ENCODE results near the gene ABLIM2.

The ABLIM2 gene

DNA sequence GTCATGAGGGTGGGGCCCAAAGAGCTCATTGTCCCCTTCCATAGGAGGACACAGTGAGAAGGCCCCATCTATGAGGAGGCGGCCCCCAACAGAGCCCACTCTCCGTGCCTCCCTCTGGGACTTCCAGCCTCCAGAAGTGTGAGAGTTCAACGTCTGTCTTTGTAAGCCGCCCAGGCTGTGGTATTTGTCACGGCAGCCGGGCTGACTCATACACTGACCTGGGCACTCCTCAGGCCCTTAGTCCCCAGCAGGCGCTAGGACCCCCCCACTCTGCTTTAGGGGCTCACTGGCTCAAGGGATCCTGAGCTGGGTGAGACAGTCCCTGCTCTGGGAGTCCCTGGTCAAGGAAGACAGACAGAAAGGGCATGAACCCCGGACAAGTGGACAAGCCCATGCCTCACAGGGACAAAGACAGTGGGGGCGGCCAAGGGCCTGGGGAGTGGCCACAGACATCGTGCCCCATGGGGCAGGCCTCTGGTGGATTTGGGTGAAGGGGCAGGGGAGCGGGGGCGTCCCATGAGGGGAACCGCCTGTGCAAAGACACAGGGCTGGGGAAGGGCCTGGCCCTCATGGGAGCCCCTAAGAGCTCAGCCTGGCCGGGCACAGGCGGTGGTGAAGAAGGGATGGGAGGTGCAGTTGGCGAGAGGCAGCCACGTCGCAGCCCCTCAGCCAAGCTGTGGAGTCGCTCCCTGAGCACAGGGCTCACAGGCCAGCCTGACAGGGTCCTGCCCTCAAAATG, 21.5 kb downstream of the ABLIM2 start:
- DNase-seq (ENCODE audit: low read depth in 2 of 2): no peak

DNA sequence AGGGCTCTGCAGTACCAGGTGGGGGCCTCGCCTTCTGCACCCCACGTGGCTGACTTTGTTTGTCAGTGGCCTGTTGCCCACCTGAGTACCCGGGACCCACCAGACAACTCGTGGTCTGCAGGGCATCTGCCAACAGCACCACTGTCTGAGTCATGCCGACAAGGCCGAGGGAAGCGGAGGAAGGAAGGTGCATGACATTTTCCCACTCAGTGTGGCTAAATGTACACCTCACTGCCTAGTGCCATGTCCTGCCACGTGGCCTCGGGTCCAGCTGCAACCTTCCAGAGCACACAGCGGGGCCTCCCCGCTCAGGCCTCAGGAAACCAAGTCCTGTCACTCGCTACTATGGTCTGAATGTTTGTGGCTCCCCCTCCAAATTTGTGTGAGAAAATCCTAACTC, 22.1 kb downstream of the ABLIM2 start:
- no peak for DNase-seq (ENCODE audit: low read depth in 2 of 2)

DNA sequence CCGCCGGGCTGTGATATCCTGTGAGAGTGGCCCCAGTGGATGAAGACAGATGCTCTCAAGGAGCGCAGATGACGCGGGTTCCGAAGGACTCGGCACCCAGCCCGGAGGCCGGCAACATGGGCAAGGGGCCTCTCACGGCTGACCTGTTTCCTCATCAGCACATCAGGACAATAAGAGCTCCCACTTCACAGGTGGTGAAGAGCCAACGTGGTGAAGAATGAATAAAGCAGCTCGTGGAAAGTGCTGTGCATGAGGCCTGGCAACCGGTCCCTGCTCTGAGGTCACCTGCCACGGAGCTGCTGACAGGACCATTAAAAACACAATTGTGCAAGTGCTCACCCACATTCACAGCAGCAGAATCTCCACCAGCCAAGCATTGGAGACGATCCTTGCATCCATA, 22.9 kb downstream of the ABLIM2 start:
- no peak for DNase-seq (ENCODE audit: low read depth in 2 of 2)

DNA sequence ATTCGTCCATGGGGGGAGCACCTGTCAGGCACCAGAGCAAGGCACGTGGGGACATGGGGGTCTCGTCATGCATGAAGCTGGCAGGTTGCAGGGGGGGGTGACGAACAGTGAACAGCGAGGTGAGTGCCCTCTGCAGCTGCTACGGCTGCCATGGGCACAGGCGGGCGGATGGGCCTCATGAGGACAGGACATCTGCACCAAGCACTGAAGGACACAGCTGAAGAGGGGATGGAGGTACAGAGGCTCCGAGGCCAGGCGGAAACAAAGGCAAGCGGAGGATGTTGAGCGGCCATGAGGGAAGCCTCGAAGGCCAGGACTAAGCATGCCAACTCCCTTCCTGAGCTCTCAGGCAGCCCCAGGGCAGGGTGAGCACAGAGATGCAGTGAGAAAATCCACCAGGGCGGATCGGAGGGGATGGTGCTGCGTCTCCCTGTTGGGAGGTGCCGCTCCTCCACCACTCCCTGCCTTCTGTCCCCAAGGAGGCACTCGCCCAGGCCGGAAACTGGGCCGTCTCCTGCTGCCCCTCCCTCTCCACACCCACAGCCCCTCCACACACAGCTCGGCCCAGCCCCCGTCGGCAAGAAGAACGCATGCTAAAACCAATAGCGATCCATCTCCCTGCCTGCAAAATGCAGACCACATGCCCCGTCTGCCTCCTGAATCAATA, 24.6 kb downstream of the ABLIM2 start:
- no peak for DNase-seq (ENCODE audit: low read depth in 2 of 2)

DNA sequence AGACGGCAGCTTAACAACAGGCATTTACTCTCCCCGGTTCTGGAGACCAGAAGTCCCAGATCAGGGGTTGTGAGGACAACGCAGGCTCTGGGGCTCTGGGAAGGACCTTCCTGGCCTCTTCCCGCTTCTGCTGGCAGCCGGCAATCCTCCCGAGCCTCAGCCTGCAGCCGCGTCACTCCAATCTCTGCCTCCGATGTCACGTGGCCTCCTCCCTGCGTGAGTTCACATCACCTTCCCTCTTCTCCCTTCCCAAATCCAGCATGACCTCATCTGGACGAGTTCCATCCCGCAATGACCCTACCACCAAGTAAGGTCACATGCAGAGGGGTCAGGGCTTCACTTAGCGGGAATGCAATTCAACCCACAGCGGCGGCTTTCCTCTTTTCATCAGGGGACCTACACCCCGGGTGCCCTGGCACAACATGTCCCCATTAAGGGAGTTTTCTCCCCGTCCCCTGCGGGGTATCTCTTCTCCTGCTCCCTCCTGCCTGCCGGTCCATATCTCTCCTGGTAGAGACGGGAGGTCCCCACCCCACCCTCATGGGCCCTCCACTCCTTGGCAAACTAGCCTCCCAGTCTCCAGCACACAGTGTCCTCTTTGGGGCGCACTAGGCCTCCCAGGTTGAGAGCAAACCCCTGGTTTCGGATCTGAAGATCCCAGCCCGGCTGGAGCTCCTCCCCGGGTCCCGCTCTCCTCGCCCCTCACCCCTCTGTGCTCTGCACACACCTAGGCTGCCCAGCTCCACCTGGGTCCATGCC, 25.5 kb downstream of the ABLIM2 start:
- no peak for DNase-seq (ENCODE audit: low read depth in 2 of 2)

DNA sequence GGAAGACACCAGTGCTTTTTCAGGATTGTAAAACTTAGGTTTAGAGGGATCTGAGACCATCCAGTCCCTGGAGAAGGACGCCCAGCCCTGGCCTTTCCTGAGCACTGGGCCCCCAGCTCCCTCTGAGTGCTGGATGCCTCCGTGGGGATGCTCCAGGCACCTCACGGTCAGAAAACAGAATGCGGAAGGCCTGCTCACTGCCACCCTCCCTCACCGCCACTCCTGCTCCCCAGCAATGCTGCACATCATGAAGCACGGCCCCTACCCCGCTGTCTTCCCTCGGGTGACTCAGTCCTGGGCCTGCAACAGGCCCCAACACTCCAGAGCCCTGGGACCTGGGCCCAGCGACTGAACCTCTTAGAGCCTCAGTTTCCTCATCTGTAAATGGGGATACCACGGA, 26.2 kb downstream of the ABLIM2 start:
- DNase-seq (ENCODE audit: low read depth in 2 of 2): no peak

DNA sequence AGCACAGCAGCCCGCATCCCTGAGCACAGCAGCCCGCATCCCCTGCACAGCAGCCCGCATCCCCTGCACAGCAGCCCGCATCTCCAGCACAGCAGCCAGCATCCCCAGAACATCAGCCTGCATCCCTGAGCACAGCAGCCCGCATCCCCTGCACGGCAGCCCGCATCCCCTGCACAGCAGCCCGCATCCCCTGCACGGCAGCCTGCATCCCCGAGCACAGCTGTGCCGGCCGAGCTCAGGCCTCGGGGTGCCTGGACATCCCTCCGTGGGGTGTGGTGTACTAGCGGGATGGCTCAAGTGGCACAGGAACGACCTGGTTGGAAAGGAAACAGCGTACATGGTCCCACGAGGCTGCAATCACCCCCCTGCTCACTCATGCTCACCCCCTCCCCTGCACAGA, 26.8 kb downstream of the ABLIM2 start:
- no peak for DNase-seq (ENCODE audit: low read depth in 2 of 2)

DNA sequence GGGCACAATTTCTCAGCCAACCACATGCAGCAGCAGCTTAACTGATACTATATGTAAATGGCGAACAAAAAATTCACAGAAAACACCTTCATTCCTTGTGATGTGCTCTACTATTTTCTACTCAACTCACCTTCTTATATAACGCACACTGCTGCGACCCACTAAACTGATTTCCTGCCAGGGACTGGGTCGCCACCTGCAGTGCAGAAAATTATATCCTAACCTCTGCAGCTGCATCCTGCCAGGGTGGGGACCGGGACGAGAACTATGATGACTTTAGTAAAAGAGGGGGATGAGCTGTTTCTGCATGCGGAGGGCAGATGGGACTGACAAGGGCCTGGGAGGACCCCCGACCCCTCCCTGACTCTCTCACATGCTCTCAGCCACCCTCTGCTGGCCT, 27.4 kb downstream of the ABLIM2 start:
- DNase-seq (ENCODE audit: low read depth in 2 of 2): no peak

DNA sequence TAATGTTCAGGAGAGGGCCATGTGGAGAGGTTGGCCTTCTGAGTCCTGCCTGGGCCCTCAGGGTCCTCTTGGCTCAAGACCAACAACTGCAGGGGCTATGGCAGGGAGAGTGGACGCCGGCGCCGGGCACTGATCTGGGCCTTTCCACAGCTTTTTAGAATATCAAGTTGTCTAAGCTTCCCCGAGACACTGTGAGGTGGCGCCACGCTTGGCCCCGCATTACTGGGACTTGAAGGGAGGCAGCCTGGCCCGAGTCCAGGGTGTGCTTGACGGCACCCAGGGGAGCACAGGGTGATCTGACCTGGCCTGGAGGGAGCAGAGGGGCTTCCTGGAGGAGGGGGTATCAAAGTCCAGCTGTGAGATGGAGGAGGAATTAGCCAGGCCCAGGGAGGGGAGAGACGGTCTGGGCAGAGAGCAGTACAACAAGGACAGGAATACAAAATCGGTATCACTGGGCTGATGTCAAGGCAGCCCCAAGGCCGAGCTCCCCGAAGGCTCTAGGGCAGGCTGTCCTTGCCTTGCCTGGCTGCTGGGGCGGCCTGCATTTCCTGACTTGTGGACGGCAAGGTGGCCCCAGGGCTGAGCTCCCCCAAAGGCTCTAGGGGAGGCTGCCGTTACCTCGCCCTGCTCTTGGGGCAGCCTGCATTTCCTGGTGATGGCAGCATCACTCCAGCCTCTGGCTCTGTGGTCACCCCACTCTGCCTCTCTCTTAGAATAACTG, 28.1 kb downstream of the ABLIM2 start:
- DNase-seq (ENCODE audit: low read depth in 2 of 2): no peak

DNA sequence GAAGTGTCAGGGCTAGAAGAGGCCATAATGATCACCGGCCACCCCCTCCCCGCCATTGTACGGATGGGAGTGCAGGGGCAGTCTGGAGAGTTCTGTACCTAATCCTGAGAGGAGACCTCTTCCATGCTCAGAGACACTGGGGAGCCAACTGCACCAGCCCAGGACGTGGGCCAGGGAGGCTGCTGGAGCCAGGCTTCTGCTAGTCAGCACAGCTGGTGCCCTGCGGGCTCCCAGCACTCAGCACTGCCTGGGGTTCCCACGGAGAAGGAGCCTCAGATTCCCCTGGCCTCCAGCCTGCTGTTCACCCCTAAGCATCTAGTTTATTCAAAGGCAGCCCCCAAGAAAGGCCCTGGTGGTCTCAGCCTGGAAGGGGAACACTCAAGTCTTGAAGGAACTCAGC, 28.8 kb downstream of the ABLIM2 start:
- no peak for DNase-seq (ENCODE audit: low read depth in 2 of 2)

DNA sequence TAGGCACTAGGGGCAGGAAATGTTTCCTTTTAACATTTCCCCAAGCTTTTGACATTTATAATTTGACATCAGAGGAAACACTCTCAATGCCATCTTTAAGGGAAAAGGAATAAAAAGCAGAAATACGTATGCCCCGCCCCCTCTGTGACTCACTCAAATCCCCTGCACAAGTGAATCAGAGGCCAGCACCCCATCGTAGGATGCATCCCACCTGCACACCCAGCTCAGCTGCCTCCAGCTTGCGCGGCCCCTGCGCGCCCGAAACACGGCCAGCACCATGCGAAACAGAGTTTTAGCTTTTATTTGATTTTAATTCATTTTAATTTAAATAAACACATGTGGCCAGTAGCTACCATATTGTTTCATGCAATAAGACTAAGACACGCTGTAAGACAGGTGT, 29.5 kb downstream of the ABLIM2 start:
- DNase-seq (ENCODE audit: low read depth in 2 of 2): no peak

DNA sequence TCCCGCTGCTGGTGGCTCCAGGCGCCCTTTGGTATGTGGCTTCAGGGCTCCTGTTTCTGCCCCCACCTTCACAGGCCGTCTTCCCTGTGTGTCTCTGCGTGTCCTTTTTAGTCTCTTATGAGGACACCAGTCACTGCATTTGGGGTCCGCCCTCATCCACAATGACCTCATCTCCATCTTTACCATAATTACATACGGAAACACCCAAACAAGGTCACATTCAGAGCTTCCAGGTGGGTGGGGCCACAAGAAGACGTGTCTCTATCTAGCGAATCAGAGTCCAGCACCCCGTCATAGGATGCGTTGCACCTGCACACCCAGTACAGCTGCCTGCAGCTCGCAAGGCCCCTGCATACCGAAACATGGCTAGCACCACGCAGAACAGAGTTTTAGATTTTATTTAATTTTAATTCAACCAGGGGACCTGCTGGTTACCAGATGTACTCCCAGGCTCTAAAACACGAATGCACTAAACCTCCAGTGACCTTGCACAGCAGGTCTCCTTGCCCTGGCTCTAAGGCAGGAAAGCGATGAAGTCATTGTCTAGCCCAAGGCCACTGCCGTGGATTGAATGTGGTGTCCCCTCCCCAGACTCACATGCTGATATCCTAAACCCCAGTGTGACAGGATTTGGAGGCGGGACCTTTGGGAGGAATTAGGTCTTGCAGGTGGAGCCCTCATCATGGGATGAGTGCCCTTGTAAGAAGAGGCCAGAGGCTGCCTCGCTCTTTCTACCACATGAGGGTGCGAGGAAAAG, 30.3 kb downstream of the ABLIM2 start:
- DNase-seq (ENCODE audit: low read depth in 2 of 2): no peak

DNA sequence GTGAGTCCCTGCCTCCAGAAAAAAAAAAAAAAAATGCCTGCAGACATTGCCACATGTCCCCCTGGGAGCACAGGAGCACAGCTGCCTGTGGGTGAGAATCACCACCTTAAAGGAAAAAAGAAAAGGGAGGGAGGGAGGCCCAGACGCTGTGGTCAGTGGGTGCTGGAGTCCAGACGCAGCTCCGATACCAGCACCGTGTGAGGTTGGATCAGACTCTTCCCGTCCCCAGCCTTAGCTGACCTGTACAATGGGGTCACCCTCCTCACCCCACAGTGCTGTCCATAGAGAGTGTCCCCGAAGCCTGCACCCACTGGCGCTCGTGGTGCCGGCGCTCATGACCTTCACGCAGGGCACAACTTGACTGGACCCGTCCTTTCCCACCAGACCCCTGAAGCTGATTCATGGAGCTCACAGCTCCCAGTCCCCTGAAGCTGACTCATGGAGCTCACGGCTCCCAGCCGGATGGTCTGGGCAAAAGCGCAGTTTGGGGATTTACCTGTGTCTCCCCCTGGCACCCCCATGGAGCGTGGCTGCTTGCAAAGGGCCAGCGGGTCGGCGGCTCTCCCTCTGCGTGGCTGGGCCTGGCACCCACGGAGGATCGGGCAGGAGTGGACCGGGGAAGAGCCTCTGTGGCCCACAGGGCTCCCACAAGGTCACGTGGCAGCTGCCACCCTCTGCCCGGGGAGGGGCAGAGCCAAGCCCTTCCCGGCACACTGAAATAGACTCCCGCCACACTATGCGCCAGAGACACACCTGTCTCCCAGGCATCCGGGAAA, 31.4 kb downstream of the ABLIM2 start:
- DNase-seq (ENCODE audit: low read depth in 2 of 2): no peak

DNA sequence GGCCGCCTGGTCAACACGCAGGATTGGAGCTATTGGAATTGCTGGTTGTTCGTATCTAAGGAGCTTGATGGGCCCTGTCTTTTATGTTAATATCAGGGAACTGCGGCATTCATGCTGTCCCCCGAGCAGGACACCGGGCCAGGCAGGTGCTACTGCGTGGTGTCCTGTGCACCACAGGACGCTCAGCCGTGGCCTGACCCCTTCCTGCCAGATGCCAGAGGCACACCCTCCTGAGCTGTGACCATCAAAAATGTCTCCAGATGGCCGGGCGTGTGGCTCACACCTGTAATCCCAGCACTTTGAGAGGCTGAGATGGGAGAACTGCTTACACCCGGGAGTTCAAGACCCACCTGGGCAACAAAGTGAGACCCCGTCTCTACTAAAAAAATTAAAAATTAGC, 32.1 kb downstream of the ABLIM2 start:
- DNase-seq (ENCODE audit: low read depth in 2 of 2): no peak

DNA sequence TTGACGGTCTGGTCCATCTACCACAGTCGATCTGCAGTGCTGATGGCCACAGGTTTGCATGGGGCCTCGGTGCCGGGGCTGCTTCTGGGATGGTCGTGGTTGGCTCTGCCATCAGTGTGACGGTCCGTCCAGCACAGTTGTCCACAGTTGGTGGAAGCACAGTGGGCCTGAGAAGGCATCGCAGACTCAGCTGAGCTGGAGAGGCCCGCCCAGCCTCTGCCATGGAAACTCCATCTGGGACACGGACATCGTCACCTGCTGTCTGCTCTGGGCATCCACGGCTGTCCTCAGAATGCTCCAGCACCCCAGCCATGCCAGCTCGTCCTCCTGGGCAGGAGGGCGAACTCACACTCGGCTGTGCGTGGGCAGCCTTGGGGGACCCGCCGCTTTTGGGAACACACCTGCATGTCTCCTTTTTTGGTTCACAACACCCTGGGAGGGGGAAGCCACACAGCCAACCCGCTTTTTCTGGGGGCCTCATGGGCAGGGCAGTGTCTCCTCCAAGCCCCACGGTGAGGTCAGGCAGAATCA, 33.0 kb downstream of the ABLIM2 start:
- DNase-seq (ENCODE audit: low read depth in 2 of 2): no peak

DNA sequence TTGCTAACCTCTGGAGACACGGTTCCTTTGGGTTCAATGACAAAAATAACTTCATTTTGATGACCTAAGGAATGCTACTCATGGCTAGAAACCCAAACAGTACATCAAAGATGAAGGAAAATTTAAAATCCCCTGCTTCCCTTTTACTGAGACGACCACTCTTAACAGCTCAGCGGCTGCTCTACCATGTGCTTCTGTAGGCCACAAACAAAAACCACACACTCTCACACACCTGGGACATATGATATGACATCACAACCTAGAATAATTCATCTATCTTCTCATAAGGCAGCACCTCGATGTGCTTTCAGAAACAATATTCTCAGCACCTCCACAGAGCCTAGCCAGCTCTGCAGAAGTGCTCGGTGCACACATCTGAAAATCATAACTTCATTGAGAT, 34.7 kb downstream of the ABLIM2 start:
- DNase-seq (ENCODE audit: low read depth in 2 of 2): no peak

DNA sequence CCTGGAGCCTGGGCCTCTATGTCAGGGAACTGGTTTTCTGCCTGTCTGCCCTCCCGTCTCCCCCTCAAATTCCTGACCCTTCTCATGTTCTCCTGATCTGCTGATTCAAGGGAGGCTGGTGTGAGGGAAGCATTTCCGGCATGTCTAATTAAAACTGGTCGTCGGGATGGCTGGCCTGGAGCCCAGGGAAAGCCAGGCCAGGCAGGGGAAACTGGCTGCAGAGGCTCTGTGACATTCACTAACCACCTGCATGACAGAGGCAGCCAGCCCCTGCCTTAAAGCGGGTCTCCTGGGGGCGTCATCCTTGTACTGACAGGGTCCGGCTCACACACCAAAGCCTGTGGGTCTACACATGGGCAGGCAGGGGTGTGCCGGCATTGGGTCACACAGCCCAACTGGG, 35.2 kb downstream of the ABLIM2 start:
- DNase-seq (ENCODE audit: low read depth in 2 of 2): no peak

DNA sequence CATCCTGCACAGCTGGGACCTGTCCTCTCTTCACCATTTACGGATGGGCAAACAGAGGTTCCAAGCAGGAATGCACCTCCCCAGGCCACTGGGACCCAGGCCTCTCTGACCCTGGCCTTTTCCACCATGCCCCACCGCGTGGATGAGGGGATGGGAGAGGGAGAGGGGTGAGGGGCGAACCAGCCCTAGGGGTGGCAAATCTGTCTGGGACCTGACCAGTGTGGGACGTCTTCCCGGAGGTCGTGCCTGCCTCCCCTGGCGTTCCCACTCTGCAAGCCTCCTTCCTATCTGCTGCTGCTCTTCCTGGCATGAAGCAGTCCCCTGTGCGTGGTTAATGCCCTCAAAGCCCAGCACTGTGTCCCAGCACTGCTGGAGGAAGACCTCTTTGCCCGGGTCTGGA, 35.9 kb downstream of the ABLIM2 start:
- no peak for DNase-seq (ENCODE audit: low read depth in 2 of 2)

DNA sequence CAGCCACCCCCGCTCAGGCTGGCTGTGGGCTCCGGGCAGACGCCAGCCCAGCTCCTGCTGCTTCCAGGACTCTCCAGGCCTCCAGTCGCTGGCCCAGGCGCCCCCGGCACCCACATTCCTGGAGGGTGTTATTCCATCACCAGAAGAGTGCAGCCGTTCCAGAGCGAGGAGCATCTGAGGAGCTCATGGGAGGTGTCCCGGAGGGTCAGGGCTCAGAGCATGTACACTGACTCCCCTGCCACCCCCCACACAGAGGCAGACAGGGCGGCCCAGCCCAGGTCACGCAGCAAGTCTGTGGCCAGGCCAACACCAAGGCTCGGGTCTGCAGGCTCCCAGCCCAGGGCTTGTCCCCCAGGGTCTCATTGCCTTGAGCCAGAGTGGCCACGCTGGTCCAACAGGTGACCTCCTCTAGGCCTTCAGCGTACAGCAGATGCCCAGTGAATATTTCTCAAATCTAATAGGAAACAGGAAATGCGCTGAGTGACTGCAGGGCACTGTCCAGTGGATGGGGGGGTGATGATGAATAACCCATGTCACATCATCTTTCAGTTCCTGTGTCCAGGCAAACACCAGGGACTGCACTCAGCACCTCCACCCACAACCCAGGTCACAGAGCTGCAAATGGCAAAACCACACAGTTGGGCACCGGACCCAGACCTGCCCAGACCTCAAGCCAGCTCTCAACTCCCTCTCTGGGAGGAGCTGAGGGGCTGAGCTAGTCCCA, 37.2 kb downstream of the ABLIM2 start:
- DNase-seq (ENCODE audit: low read depth in 2 of 2): no peak

DNA sequence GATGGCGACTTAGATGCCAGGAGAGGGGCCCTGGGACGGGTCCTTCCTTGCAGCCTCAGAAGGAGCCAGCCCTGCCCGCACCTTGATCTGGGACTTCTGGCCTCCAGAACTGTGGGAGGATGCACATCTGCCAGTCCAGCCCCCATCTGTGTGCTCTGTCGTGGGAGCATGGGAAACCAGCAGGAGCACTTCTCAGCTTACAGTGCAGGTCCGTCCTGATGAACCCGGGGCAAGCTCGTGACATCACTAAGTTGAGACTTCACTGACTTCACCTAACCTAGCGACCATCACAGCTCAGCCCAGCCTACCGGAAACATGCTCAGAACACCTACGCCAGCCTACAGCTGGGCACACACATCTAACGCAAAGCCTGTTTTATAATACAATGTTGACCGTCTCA, 38.1 kb downstream of the ABLIM2 start:
- DNase-seq (ENCODE audit: low read depth in 2 of 2): no peak
